Stimulated activated CD8-positive, alpha-beta memory T cell treated with anti-CD3 and anti-CD28 coated beads, Interleukin-15, amount 100 ng/mL, for 1 hour (primary cell): ENCODE data around the gene EIF3D.
"Not testable (repeated sequence)": the region's sequence is repeated elsewhere in the genome, so short reads cannot be mapped to it uniquely, and the experiment has no call there.

Experiments
- DNase-seq: peaks from one replicate; pipeline ENCODE4 v3.0.0-alpha.2; 2020; ENCODE audit warnings: low read depth

EIF3D gene

GRCh38 chr22:36549033-36549432 is 20.1 kb upstream of the EIF3D start:
- DNase-seq, result no peak

- DNase-seq, result no peak
Observed at GRCh38 chr22:36548606-36549005, 19.6 kb upstream of the EIF3D start.

- no peak for DNase-seq
Observed at GRCh38 chr22:36546932-36547331, 18.0 kb upstream of the EIF3D start.

GRCh38 chr22:36546092-36546804 is 17.3 kb upstream of the EIF3D start:
- DNase-seq, result no peak

- DNase-seq, result no peak
Observed at GRCh38 chr22:36544107-36544620, 15.2 kb upstream of the EIF3D start.

GRCh38 chr22:36541831-36542411 is 13.0 kb upstream of the EIF3D start:
- DNase-seq, result no peak

GRCh38 chr22:36540867-36541642 is 12.1 kb upstream of the EIF3D start:
- DNase-seq, result no peak

- DNase-seq, result no peak
Observed at GRCh38 chr22:36538529-36538928, 9.6 kb upstream of the EIF3D start.

GRCh38 chr22:36536717-36537116 is 7.8 kb upstream of the EIF3D start:
- DNase-seq, result no peak

- not testable (repeated sequence) for DNase-seq
Observed at GRCh38 chr22:36533320-36533719, 4.4 kb upstream of the EIF3D start.

- no peak for DNase-seq
Observed at GRCh38 chr22:36532466-36532865, 3.5 kb upstream of the EIF3D start.

GRCh38 chr22:36528341-36528740 is 625 bp downstream of the EIF3D start:
- no peak for DNase-seq

GRCh38 chr22:36522662-36523061 is 6.3 kb downstream of the EIF3D start:
- no peak for DNase-seq

GRCh38 chr22:36520423-36520822 is 8.5 kb downstream of the EIF3D start:
- DNase-seq, result no peak

- DNase-seq, result not testable (repeated sequence)
Observed at GRCh38 chr22:36519906-36520305, 9.1 kb downstream of the EIF3D start.

- no peak for DNase-seq
Observed at GRCh38 chr22:36514766-36515165, 14.2 kb downstream of the EIF3D start.

GRCh38 chr22:36512991-36513390 is 16.0 kb downstream of the EIF3D start:
- no peak for DNase-seq

GRCh38 chr22:36512333-36512732 is 16.6 kb downstream of the EIF3D start:
- DNase-seq, result no peak

- no peak for DNase-seq
Observed at GRCh38 chr22:36510966-36511881, 17.7 kb downstream of the EIF3D start.

- DNase-seq, result no peak
Observed at GRCh38 chr22:36510384-36510783, 18.6 kb downstream of the EIF3D start.

- no peak for DNase-seq
Observed at GRCh38 chr22:36507518-36508010, 21.4 kb downstream of the EIF3D start.
